Activated CD4-positive, alpha-beta T cell treated with anti-CD3 and anti-CD28 coated beads for 24 hours (primary cell): ENCODE data around the gene ZFTA.
"Not testable (repeated sequence)": the region's sequence is repeated elsewhere in the genome, so short reads cannot be mapped to it uniquely, and the experiment has no call there.

Source experiments
- DNase-seq, 2 donors: peaks; one replicate each; pipeline ENCODE4 v3.0.0-alpha.2; 2020; ENCODE audit warnings: low read depth in 2 of 2

ZFTA gene

GRCh38 chr11:63775191-63775590, 6.6 kb upstream of the ZFTA start:
- DNase-seq: no peak

DNA sequence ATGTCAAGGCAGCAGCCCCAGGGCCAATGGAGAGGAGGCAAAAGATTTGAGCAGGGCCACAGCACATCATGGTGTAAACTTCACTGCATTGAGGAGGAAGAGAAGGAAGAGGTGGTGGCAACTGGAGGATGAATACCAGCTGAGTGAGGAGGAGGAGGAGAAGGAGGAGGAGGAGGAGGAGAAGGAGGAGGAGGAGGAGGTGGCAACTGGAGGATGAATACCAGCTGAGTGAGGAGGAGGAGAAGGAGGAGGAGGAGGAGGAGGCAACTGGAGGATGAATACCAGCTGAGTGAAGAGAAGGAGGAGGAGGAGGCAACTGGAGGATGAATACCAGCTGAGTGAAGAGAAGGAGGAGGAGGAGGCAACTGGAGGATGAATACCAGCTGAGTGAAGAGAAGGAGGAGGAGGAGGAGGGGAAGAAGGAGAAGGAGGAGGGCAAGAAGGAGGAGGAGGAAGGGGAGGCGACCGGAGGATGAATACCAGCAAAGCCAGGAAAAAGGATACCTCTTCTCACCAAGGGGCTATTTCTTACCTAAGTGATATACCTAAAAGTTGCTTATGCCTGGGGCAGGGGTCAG, 3.3 kb upstream of the ZFTA start:
- not testable (repeated sequence) for DNase-seq

- no peak for DNase-seq
Measured at GRCh38 chr11:63770763-63771162, 2.2 kb upstream of the ZFTA start.

DNA sequence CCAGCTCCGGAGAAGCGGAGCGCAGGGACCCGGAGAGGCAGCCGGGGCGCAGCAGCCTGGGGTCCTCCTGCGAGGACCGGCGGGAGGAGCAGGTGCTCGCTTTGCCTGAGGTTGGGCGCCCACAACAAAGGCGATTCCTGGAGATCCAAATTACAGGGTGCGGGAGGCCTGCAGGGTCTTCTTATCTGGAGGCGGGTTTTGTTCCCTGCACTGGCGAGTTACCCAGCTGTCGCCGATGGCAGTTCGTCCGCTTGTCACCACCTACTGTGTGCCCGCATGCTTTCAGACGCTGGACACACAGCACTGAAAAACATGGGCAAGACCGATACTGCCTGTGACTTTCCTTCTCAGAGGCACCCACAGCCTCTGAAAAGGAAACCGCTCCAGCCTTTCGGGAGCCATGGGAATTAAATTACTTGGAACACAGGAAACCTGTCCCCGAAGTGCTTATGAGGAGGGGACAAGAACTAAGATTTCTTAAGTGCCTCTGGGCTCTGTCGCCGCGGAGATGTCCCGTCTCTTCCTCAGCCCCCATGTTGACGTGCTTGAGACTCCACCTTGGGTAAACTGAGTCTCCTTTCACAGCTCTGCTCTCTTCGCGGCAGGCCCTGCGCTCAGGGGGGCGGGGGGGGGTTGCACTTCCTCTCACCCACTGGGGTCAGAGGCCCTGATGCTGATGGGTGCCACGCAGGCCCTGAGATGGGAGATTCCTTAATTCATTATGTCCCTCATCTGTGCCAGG, 1.3 kb upstream of the ZFTA start:
- DNase-seq: no peak

- peak in 1 of 2 donors; percentile 7 for DNase-seq
Measured at GRCh38 chr11:63769042-63769713, 603 bp upstream of the ZFTA start.

DNA sequence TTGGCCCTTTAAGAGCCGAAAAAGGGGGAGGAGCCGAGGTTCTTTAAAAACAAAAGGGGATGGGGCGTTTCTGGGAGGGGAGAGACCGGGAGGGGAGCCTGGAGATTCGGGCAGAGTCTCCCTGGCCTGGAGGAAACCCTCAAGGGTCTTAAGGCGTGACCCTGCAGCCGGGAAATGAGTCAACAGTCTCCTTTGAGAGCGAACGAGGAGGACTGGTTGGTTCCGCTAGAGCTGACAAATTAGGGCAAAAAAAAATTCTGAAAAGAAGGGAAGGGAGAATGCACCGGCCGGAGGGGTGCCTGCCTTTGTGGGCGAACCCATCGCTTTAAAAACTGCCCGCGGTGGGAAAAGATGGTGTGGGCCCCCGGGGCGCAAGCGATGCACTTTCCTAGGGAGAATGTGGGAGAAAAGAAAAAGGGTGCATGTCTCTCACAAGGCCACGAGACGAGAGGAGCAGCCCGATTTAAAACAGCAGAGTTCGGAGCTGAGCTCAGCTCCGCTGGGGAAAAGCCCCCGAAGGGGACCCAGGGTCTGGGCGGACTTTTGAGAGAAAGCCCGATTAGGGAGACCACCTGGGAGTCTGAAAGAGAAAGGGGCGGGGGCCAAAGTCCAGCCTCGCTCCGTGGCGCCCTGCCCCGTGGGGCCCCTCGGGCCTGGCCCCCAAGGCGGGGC, 874 bp downstream of the ZFTA start:
- DNase-seq: peak in 1 of 2 donors; percentile 27

DNA sequence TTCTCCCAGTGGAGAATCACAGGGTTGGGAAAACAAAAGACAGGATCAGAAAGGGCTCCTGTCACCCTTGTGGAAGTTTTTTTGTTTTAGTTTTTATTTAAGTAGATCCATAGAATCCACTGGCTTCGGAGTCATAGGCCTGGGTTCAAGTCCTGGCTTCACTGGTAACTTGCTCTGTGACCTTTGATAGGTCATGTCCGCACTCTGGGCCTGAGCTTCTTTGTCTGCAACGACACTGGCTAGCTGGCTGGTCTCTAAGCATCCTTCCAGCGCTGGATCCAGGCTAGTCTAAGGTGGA, 1.4 kb downstream of the ZFTA start:
- DNase-seq: no peak

GRCh38 chr11:63766531-63767235, 1.9 kb downstream of the ZFTA start:
- DNase-seq: no peak

GRCh38 chr11:63765688-63766241, 2.8 kb downstream of the ZFTA start:
- DNase-seq: no peak

GRCh38 chr11:63764679-63765647, 3.6 kb downstream of the ZFTA start:
- DNase-seq: no peak

- no peak for DNase-seq
Measured at GRCh38 chr11:63764340-63764678, 4.3 kb downstream of the ZFTA start.

DNA sequence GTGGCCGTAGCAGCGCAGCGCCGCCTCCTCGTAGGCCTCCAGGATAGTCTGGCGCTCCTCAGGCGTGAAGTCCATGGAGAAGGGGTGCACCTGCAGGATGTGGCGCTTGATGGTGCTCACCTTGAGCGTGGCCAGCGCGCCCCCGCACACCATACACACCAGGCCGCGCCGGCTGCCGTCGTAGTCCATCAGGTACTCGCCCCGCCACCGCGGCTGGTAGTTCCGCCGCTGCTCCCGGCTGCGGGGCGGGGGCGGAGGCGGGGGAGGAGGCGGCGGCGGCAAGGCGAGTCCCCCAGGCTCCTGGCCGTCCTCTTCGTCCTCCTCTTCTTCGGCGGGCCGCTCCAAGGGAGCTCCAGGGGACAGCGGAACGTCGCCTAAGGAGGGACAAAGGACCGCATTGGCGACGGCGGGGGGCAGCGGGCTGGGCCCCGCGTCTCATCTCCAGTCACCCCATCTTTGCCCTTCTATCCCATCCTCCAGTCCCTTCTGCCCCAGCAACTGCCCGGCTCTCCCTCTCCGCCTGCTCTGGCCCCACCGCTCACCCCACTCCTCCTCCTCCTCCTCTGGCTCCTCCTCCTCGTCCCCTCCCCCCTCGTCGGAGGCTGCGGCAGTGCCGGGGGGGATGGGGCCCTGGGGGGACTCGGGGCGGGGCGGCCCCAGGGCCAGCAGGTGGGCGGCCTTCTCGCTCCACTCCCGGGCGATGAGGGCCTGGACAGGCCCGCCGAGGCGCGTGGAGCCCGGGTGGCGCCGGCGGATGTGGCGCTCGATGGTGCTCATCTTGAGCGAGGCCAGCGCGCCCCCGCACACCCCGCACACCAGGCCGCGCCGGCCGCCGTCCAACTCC, 4.9 kb downstream of the ZFTA start:
- DNase-seq: no peak

- DNase-seq: no peak
Measured at GRCh38 chr11:63762654-63763495, 5.7 kb downstream of the ZFTA start.

DNA sequence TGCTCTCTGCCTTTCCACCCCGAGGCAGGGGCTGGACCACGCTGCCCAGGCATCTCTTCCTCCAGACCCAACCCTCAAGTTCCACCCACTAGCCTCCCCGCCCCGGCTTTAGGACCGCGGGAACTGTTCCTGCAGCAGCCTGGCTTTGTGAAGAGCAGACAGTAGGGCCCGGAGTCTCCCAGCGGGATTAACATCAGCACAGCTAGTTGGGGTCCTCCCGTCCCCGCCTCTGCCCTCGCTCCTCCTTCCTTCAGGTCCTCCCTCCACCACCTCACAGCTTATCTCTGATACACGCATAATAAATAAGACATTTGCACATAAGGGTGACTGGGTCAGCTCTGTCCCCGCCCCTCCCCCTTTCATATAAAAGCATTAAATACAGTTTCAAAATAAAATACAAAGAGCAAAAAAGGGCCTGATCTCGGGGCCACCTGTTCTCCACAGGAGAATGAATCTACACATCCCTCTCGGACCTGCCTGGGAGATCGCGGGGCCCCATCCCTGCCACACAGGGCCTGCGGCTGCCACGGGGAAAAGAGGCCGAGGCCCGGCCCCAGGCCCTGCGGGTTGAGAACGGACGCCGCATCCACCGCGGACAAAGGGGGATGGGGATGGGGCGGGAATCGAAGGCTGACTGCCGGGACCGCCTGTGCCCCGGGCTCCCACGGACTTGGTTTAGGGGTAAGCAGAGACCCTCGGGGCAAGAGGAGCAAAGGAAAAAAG, 6.5 kb downstream of the ZFTA start:
- no peak for DNase-seq

GRCh38 chr11:63761188-63761587, 7.4 kb downstream of the ZFTA start:
- no peak for DNase-seq

DNA sequence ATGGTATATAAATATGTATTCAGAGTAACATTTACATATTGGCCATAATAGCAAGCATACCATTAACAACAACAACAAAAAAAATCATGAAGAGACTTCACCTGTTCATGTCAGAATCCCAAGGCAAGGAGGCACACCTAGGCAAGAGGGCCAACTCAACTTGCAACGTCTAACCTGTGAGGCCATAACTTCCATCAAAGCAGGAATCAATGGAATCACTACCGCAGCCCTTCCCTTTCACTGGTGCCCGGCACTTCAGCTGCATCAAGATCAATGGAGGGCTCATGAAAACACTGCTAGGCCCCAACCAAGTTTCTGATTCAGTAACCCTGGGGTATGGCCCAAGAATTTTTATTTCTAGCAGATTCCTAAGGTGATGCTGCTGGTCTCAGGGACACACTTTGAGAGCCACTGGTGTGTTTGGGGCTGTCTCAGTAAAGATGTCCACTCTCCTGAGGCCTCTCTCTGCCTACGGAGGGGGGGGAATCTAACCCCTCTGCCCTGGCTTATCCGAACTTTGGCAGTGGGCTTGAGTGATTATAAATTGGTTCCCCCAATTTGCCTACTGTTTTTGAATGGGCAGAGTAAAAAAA, 8.0 kb downstream of the ZFTA start:
- no peak for DNase-seq

DNA sequence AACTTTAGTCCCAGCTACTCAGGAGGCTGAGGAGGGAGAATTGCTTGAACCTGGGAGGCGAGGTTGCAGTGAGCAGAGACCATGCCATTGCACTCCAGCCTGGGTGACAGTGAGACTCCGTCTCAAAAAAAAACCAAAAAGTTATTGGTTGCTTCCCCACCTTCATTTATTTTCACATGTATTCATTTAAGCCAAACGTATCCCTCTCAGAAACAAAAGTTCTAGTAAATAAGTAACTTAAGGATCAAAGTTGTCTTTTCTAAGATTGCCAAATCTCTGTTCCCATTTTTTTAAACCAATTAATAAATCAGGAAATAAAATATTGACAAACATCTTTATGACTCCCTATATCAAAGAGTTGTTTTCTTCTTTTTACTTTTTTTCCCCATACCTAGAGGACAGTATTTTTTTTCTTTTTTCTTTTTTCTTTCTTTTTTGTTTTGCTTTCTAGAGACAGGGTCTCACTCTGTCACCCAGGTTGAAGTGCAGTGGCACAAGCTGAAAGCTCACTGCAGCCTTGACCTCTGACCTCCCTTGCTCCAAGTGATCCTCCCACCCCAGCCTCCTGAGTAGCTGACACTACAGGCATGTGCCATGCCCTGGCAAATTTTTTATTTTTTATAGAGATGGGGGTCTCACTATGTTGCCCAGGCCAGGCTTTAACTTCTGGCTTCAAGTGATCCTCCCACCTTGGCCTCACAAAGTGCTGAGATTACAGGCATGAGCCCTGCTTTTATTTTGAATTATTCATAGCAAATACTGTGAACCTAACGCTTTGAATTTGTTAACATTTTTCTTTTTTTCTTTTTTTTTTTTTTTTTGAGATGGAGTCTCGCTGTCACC, 11.4 kb downstream of the ZFTA start:
- DNase-seq: no peak
